Measurements from ENCODE around the gene USH2A.

USH2A gene

DNA sequence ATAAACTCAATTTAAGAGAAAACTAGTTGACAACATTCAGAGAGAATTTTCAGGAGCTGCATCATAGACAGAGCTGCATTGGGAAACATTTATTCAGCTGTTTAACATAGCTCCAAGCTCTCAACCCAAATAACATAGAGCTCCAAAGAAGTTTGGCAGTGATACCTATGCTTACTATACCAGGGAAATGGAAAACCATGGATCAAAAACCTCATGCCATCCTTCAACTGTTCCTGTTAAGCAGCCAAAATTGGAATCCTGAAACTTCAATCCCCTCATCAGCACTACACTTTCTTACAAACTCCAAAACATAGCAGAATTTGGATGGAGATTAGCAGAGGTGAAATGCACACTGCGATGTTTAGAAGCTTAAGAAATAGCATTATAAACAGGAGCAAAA lies 164.4 kb downstream of the USH2A start:
- no peak overlapping the region for H2AFZ ChIP-seq (ENCODE audit: low read depth, low read length, severe bottlenecking)
- H3F3A ChIP-seq (ENCODE audit: insufficient read depth), result no peaks in the 10 kb centered on the region
- H3K4me2 ChIP-seq (ENCODE audit: low read depth, low read length, poor library complexity, severe bottlenecking), result no peak overlapping the region
- H3K27ac ChIP-seq (ENCODE audit: low read depth, low read length), result no peak overlapping the region
- no peak overlapping the region for H3K4me3 ChIP-seq (ENCODE audit: insufficient read depth, low read length, poor library complexity, severe bottlenecking)
- H3K79me2 ChIP-seq (ENCODE audit: insufficient read depth, low read length), result no peaks in the 10 kb centered on the region
- no peaks in the 10 kb centered on the region for H3K27me3 ChIP-seq (ENCODE audit: low read length)
- no peaks in the 10 kb centered on the region for H4K20me1 ChIP-seq (ENCODE audit: low read depth, low read length)
- no peaks in the 10 kb centered on the region for H3K9me3 ChIP-seq (ENCODE audit: insufficient read depth, low read length)
- no peaks in the 10 kb centered on the region for H3K9me2 ChIP-seq (replicated peaks; ENCODE audit: insufficient read depth, low read length)
- H3K9ac ChIP-seq (ENCODE audit: low read length), result no peak overlapping the region
- no peaks in the 10 kb centered on the region for H3K36me3 ChIP-seq (ENCODE audit: low read length)
- TF ChIP-seq, protein P1, sequence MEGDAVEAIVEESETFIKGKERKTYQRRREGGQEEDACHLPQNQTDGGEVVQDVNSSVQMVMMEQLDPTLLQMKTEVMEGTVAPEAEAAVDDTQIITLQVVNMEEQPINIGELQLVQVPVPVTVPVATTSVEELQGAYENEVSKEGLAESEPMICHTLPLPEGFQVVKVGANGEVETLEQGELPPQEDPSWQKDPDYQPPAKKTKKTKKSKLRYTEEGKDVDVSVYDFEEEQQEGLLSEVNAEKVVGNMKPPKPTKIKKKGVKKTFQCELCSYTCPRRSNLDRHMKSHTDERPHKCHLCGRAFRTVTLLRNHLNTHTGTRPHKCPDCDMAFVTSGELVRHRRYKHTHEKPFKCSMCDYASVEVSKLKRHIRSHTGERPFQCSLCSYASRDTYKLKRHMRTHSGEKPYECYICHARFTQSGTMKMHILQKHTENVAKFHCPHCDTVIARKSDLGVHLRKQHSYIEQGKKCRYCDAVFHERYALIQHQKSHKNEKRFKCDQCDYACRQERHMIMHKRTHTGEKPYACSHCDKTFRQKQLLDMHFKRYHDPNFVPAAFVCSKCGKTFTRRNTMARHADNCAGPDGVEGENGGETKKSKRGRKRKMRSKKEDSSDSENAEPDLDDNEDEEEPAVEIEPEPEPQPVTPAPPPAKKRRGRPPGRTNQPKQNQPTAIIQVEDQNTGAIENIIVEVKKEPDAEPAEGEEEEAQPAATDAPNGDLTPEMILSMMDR (IDR thresholded peaks at IDR 0.05; ENCODE audit: insufficient read depth, low read length, poor library complexity, severe bottlenecking), result no peak
- no peak for TF ChIP-seq EZH2phosphoT487 (conservative IDR thresholded peaks at IDR 0.05; ENCODE audit: low read length)

DNA sequence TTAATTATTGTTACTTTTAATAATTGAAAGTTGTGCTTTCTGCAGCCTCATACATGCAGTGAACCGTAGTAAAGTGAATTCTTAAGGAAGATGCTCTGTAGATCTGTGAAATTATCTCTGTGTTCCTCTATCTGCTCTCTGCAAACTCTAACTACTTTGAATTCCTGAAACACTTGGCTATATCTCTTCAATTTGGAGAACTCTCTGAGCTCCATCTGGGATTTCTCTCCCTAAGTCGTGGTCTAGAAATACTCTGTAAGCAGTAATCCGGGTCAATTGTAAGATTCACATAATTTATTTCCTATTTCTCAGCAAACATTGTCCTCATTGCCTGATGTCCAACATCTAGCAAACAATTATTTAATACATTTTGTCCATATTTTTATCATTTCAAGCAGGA lies 164.9 kb downstream of the USH2A start:
- Histone ChIP-seq H4K20me1 (ENCODE audit: low read depth, low read length) (no peaks in the 10 kb centered on the region), H3K27ac (ENCODE audit: low read depth, low read length) (no peak overlapping the region), H2AFZ (ENCODE audit: low read depth, low read length, severe bottlenecking) (no peak overlapping the region), H3K36me3 (ENCODE audit: low read length) (no peaks in the 10 kb centered on the region), H3K79me2 (ENCODE audit: insufficient read depth, low read length) (no peaks in the 10 kb centered on the region), H3K4me2 (ENCODE audit: low read depth, low read length, poor library complexity, severe bottlenecking) (no peak overlapping the region), H3K27me3 (ENCODE audit: low read length) (no peaks in the 10 kb centered on the region), H3K9ac (ENCODE audit: low read length) (no peak overlapping the region), H3K9me2 (replicated peaks; ENCODE audit: insufficient read depth, low read length) (no peaks in the 10 kb centered on the region), H3K4me3 (ENCODE audit: insufficient read depth, low read length, poor library complexity, severe bottlenecking) (no peak overlapping the region), H3K9me3 (ENCODE audit: insufficient read depth, low read length) (no peaks in the 10 kb centered on the region), H3F3A (ENCODE audit: insufficient read depth) (no peaks in the 10 kb centered on the region)
- TF ChIP-seq, protein P1 (IDR thresholded peaks at IDR 0.05; ENCODE audit: insufficient read depth, low read length, poor library complexity, severe bottlenecking), result no peak
- no peak for TF ChIP-seq EZH2phosphoT487 (conservative IDR thresholded peaks at IDR 0.05; ENCODE audit: low read length)

DNA sequence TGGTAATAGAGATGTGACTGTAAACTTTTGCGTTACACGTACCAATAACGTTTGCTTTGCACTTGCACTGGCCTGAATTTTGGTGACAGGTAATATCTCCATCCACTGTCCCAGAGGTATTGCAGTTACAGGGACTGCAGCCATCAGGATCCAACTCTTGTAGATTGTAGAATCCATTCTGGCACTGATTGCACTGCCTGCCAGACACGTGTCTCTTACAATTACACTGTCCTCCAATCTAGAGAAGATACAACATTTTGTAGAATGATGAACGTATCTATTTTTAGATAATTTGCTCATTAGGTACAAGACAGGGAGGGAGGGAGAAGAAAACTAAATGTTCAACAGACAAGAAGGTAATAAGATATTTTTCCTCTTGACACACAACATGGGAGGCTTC lies 172.4 kb downstream of the USH2A start:
- Histone ChIP-seq H3K9me3 (ENCODE audit: insufficient read depth, low read length) (no peaks in the 10 kb centered on the region), H2AFZ (ENCODE audit: low read depth, low read length, severe bottlenecking) (no peak overlapping the region), H3K9ac (ENCODE audit: low read length) (no peak overlapping the region), H3K4me3 (ENCODE audit: insufficient read depth, low read length, poor library complexity, severe bottlenecking) (no peak overlapping the region), H3K36me3 (ENCODE audit: low read length) (no peaks in the 10 kb centered on the region), H3K9me2 (replicated peaks; ENCODE audit: insufficient read depth, low read length) (no peaks in the 10 kb centered on the region), H3K79me2 (ENCODE audit: insufficient read depth, low read length) (no peaks in the 10 kb centered on the region), H4K20me1 (ENCODE audit: low read depth, low read length) (no peaks in the 10 kb centered on the region), H3K4me2 (ENCODE audit: low read depth, low read length, poor library complexity, severe bottlenecking) (no peak overlapping the region), H3K27me3 (ENCODE audit: low read length) (no peaks in the 10 kb centered on the region), H3F3A (ENCODE audit: insufficient read depth) (no peaks in the 10 kb centered on the region), H3K27ac (ENCODE audit: low read depth, low read length) (no peak overlapping the region)
- TF ChIP-seq, protein P1 (IDR thresholded peaks at IDR 0.05; ENCODE audit: insufficient read depth, low read length, poor library complexity, severe bottlenecking), result no peak
- no peak for TF ChIP-seq EZH2phosphoT487 (conservative IDR thresholded peaks at IDR 0.05; ENCODE audit: low read length)

Measured in SU-DHL-6 (cell line).